Nephron progenitor cell (in vitro differentiated cells): ENCODE results near the gene CDH2.

Experiments
- DNase-seq: peaks from one replicate; pipeline ENCODE4 v3.0.0; 2021
- H3K27ac Mint-ChIP-seq: 2 replicates; pipeline ENCODE4 v1.8.0; 2021; ENCODE audit warnings: mild to moderate bottlenecking, moderate library complexity, mixed read lengths
- H3K27me3 Mint-ChIP-seq: 2 replicates; pipeline ENCODE4 v1.8.0; 2021; ENCODE audit warnings: mild to moderate bottlenecking, low read depth, mixed read lengths; ENCODE audit not compliant: poor library complexity
- H3K36me3 Mint-ChIP-seq: 2 replicates; pipeline ENCODE4 v1.8.0; 2021; ENCODE audit warnings: low read depth, mixed read lengths
- H3K4me1 Mint-ChIP-seq: 2 replicates; pipeline ENCODE4 v1.8.0; 2021; ENCODE audit warnings: mixed read lengths
- H3K4me3 Mint-ChIP-seq: 2 replicates; pipeline ENCODE4 v1.8.0; 2021; ENCODE audit warnings: mild to moderate bottlenecking, moderate library complexity, mixed read lengths
- H3K9me3 Mint-ChIP-seq: 2 replicates; pipeline ENCODE4 v1.8.0; 2021; ENCODE audit warnings: mild to moderate bottlenecking, moderate library complexity, mixed read lengths
- CTCF ChIP-seq: fragments of 200-600 bp; sonication (generic); IDR thresholded peaks from 2 replicates; pipeline ENCODE4 v1.5.0; 2021; ENCODE audit warnings: antibody characterized with exemption

Gene CDH2

DNA sequence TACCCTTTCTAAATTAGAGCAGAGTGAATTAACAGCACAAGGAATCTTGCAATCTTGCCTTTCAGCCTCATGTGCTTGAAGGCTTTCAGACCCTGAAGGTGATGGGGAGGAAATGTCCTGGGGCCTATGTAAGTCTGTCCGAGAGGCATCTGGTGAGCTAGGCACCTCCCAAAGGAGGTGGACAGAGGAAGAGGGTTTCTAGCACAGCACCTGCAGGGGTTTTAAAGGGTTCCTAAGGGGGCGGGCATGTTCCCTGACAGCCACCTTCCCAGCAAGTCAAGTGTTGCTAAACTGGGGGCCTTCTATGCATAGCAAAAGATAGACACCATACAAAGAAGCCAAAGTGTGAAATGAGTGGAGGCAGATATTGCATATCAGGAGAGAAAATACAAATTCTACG, 88.5 kb downstream of the CDH2 start:
- Mint-ChIP-seq H3K27ac (peak overlapping the region; percentile 47), H3K4me1 (peaks cover 47% of the 10 kb centered on the region)

DNA sequence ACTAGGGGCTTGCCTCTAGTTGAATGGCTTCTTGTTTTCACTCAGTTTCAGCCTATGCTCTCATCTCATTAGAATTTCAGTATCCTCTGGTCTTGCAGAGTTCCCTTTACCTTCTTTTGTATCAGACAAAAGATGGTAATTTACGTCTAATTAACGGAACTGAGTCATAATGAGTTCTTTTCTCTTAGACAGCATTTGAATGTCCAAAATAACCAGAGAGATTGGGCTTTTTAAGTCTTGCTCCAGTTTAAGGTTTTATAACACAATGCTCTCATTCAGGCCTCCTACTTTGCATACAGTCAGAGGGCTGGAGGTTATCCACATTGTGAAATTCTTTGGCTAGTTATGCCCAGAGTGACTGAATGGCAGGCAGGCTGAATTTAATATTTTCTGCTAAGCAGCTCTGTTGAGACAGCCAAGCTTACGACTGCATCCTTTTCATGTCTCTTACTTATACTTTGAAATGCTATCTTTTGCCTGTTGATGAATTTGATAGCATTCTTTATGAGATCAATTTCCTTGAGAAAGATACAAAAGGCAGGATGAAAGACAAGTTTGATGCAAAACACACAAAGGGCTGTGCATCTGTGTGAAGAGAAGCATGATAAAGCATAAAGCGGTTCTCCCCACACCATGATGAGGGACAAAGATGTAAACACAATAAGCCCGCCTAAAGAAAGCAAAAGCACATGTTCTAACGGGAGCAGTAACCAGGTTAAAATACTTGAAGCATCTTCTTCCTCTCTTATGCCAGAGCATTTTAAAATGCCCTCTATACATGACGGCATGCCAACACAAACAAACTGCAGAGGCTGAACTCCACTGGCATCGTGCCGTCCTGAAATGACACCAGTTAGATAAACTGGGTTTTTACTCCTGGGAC, 90.0 kb downstream of the CDH2 start:
- no peak for TF ChIP-seq CTCF
- Mint-ChIP-seq H3K27me3 (no peaks in the 10 kb centered on the region), H3K27ac (peak overlapping the region; percentile 73), H3K36me3 (peaks cover 1% of the 10 kb centered on the region), H3K9me3 (no peaks in the 10 kb centered on the region), H3K4me3 (no peak overlapping the region), H3K4me1 (peaks cover 44% of the 10 kb centered on the region)
- DNase-seq, result no peak

More for the DNA sequence above, 88.5 kb downstream of the CDH2 start:
- TF ChIP-seq CTCF, result no peak
- peaks cover 8% of the 10 kb centered on the region for H3K36me3 Mint-ChIP-seq
- no peaks in the 10 kb centered on the region for H3K27me3 Mint-ChIP-seq
- no peak overlapping the region for H3K4me3 Mint-ChIP-seq
- no peaks in the 10 kb centered on the region for H3K9me3 Mint-ChIP-seq
- DNase-seq, result no peak

GRCh38 chr18:28081516-28081915, 95.4 kb downstream of the CDH2 start:
- H3K27me3 Mint-ChIP-seq, result no peaks in the 10 kb centered on the region
- DNase-seq, result no peak
- H3K27ac Mint-ChIP-seq, result no peak overlapping the region
- H3K9me3 Mint-ChIP-seq, result no peaks in the 10 kb centered on the region
- H3K4me3 Mint-ChIP-seq, result no peak overlapping the region
- TF ChIP-seq CTCF, result no peak
- H3K36me3 Mint-ChIP-seq, result peaks cover 5% of the 10 kb centered on the region
- H3K4me1 Mint-ChIP-seq, result peaks cover 21% of the 10 kb centered on the region

GRCh38 chr18:28080876-28081300, 96.0 kb downstream of the CDH2 start:
- no peaks in the 10 kb centered on the region for H3K9me3 Mint-ChIP-seq
- TF ChIP-seq CTCF, result no peak
- no peak for DNase-seq
- H3K4me3 Mint-ChIP-seq, result no peak overlapping the region
- no peaks in the 10 kb centered on the region for H3K27me3 Mint-ChIP-seq
- peaks cover 21% of the 10 kb centered on the region for H3K4me1 Mint-ChIP-seq
- H3K36me3 Mint-ChIP-seq, result peaks cover 5% of the 10 kb centered on the region
- peak overlapping the region; percentile 55 for H3K27ac Mint-ChIP-seq

GRCh38 chr18:28079883-28080282, 97.0 kb downstream of the CDH2 start:
- DNase-seq, result no peak
- H3K27ac Mint-ChIP-seq, result peak overlapping the region; percentile 90

More at GRCh38 chr18:28079883-28080282, 97.0 kb downstream of the CDH2 start:
- H3K36me3 Mint-ChIP-seq, result peaks cover 5% of the 10 kb centered on the region
- no peak overlapping the region for H3K4me3 Mint-ChIP-seq
- no peaks in the 10 kb centered on the region for H3K27me3 Mint-ChIP-seq
- no peaks in the 10 kb centered on the region for H3K9me3 Mint-ChIP-seq
- peaks cover 14% of the 10 kb centered on the region for H3K4me1 Mint-ChIP-seq
- TF ChIP-seq CTCF, result no peak
